Transverse colon (tissue), 4 donors: ENCODE results near the gene RABEP1. TPM values are rescaled to one million over a fixed set of nuclear protein-coding genes. Genes with fewer than 3 reads are reported as not detected.

Experiments
- DNase-seq: peaks from one replicate; pipeline ENCODE4 v3.0.0-alpha.2; 2019
- H3K27ac ChIP-seq, 4 donors: fragments of 200-600 bp; sonication (generic); 2 replicates each; pipeline ENCODE4 v1.5.1; 2016 to 2018; ENCODE audit warnings: inconsistent platforms in 4 of 4
- H3K27me3 ChIP-seq: fragments of 200-600 bp; sonication (generic); 2 replicates; pipeline ENCODE4 v1.5.1; 2017; ENCODE audit warnings: inconsistent platforms
- H3K36me3 ChIP-seq, 4 donors: fragments of 200-600 bp; sonication (generic); 2 replicates each; pipeline ENCODE4 v1.5.1; 2017 to 2019; ENCODE audit warnings: inconsistent platforms in 4 of 4
- H3K4me1 ChIP-seq, 4 donors: fragments of 200-600 bp; sonication (generic); 2 replicates each; pipeline ENCODE4 v1.5.1; 2017 to 2020; ENCODE audit warnings: inconsistent platforms in 4 of 4
- H3K4me3 ChIP-seq, 4 donors: fragments of 200-600 bp; sonication (generic); 1 replicate in 1 of 4; 2 replicates in 3 of 4; pipeline versions ENCODE4 v1.5.1 to v1.6.1; 2017 to 2019; ENCODE audit warnings: inconsistent platforms in 4 of 4
- H3K9me3 ChIP-seq, 2 donors: fragments of 200-600 bp; sonication (generic); 2 replicates each; pipeline ENCODE4 v1.5.1; 2017 to 2019; ENCODE audit warnings: inconsistent platforms in 2 of 2
- CTCF ChIP-seq, 5 experiments: fragments of 200-600 bp in 3 of 5; fragments of 450-650 bp in 2 of 5; sonication (generic) in 3 of 5; IDR thresholded peaks; 1 replicate in 2 of 5; 2 replicates in 3 of 5; pipeline ENCODE4 v1.5.1; 2016 to 2017; ENCODE audit warnings: antibody characterized with exemption in 5 of 5, inconsistent platforms in 3 of 5, mild to moderate bottlenecking in 2 of 5, moderate library complexity in 1 of 5
- EP300 ChIP-seq: sonication (generic); formaldehyde crosslinking; IDR thresholded peaks from one replicate; pipeline ENCODE4 v1.6.1; 2017; ENCODE audit warnings: antibody characterized with exemption, low read depth
- POLR2A ChIP-seq: fragments of 450-650 bp; IDR thresholded peaks from one replicate; pipeline ENCODE4 v1.6.1; 2016; ENCODE audit warnings: antibody characterized with exemption, mild to moderate bottlenecking, moderate library complexity
- POLR2AphosphoS5 ChIP-seq, 3 donors: sonication (generic); formaldehyde crosslinking; IDR thresholded peaks; one replicate each; pipeline ENCODE4 v1.6.1; 2016; ENCODE audit warnings: antibody characterized with exemption in 3 of 3
- WGBS, 2 donors: methylation state at CpG; one replicate each; pipeline ENCODE4 v1.1.5; 2018; ENCODE audit warnings: low coverage in 1 of 2; 5-methylcytosine and 5-hydroxymethylcytosine counted together
- in situ Hi-C, 4 donors: fragments of 200-750 bp; cut with MboI; loops; one replicate each; pipeline versions ENCODE4 v1.15.0 to v1.15.1; 2017; ENCODE audit warnings: low sequenced_read_pairs in 3 of 4, low pct_ligation_motif_present in 1 of 4, low pct_unique_long_range_greater_than_20kb in 1 of 4
- intact Hi-C: fragments of 100-400 bp; cut with DNase I; formaldehyde crosslinking; loops from one replicate; pipeline ENCODE4 v1.15.1; 2023; ENCODE audit warnings: low total_unique reads
- total RNA-seq, 4 donors: library from RNA; depleted of rRNA; stranded (reverse); fragments of >200 nt; gene quantifications; one replicate each; pipeline ENCODE4 v1.1.0, GENCODE V29; 2016

The RABEP1 gene
- total RNA-seq, 4 donors from 2014 or later = 23.6 to 43.8 (median 36.0) TPM

GRCh38 chr17:5254414-5254813 is 27.7 kb upstream of the RABEP1 start:
- 76 to 77% methylated on average over 6 to 7 of the region's 7 CpGs for WGBS, 2 donors
- no peak overlapping the region for H3K27ac ChIP-seq
- no peak for DNase-seq
- in situ Hi-C loops (no loop called here), intact Hi-C loops (no loop called here)
- no peaks in the 10 kb centered on the region for H3K27me3 ChIP-seq
- H3K4me3 ChIP-seq = no peak overlapping the region
- H3K4me1 ChIP-seq = no peaks in the 10 kb centered on the region
- H3K36me3 ChIP-seq = no peaks in the 10 kb centered on the region
- no peaks in the 10 kb centered on the region for H3K9me3 ChIP-seq
- no peak for TF ChIP-seq POLR2AphosphoS5 (IDR thresholded peaks at IDR 0.05)

GRCh38 chr17:5254903-5255521 is 27.1 kb upstream of the RABEP1 start:
- no peak for DNase-seq
- Histone ChIP-seq H3K4me3 (no peak overlapping the region), H3K27me3 (no peaks in the 10 kb centered on the region), H3K4me1 (no peaks in the 10 kb centered on the region), H3K9me3 (no peaks in the 10 kb centered on the region), H3K36me3 (no peaks in the 10 kb centered on the region), H3K27ac (no peak overlapping the region)
- in situ Hi-C loops = no loop called here
- no peak for TF ChIP-seq POLR2AphosphoS5 (IDR thresholded peaks at IDR 0.05)
- no peak for TF ChIP-seq POLR2A
- intact Hi-C loops = no loop called here
- 66 to 80% methylated on average over 2 to 5 of the region's 5 CpGs for WGBS, 2 donors

GRCh38 chr17:5257124-5257523 is 25.0 kb upstream of the RABEP1 start:
- in situ Hi-C loops = no loop called here
- 89 to 95% methylated on average over 5 of the region's 5 CpGs for WGBS, 2 donors

GRCh38 chr17:5260542-5260941 is 21.5 kb upstream of the RABEP1 start:
- Histone ChIP-seq H3K4me1 (no peaks in the 10 kb centered on the region), H3K9me3 (no peaks in the 10 kb centered on the region), H3K27ac (no peak overlapping the region), H3K36me3 (no peaks in the 10 kb centered on the region), H3K4me3 (no peak overlapping the region), H3K27me3 (no peaks in the 10 kb centered on the region)
- WGBS, 2 donors = 93% methylated on average over 1 of the region's 1 CpG; no CpG with 5 or more reads in 1 of the 2 donors
- in situ Hi-C loops = no loop called here
- no peak for DNase-seq
- intact Hi-C loops = no loop called here
- TF ChIP-seq POLR2A (no peak), CTCF (IDR thresholded peaks at IDR 0.05) (no peak), EP300 (no peak)

More at GRCh38 chr17:5257124-5257523, 25.0 kb upstream of the RABEP1 start:
- intact Hi-C loops = no loop called here
- Histone ChIP-seq H3K27me3 (no peaks in the 10 kb centered on the region), H3K4me3 (no peak overlapping the region), H3K9me3 (no peaks in the 10 kb centered on the region), H3K36me3 (no peaks in the 10 kb centered on the region), H3K27ac (no peak overlapping the region), H3K4me1 (no peaks in the 10 kb centered on the region)
- TF ChIP-seq EP300 (no peak), CTCF (IDR thresholded peaks at IDR 0.05) (no peak), POLR2A (no peak)
- no peak for DNase-seq

- H3K27ac ChIP-seq = no peak overlapping the region
- no peak overlapping the region for H3K4me3 ChIP-seq
- no peak for DNase-seq
- H3K4me1 ChIP-seq = no peaks in the 10 kb centered on the region
- no peaks in the 10 kb centered on the region for H3K27me3 ChIP-seq
- H3K36me3 ChIP-seq = no peaks in the 10 kb centered on the region
- in situ Hi-C loops (no loop called here), intact Hi-C loops (no loop called here)
- no peaks in the 10 kb centered on the region for H3K9me3 ChIP-seq
- 31 to 36% methylated on average over 2 of the region's 2 CpGs for WGBS, 2 donors
- TF ChIP-seq EP300 = no peak
Measured at GRCh38 chr17:5262416-5262991, 19.6 kb upstream of the RABEP1 start.
